Heart left ventricle (tissue), 13 donors: ENCODE data around the gene KRTAP4-9.
"Not testable (repeated sequence)": the region's sequence is repeated elsewhere in the genome, so short reads cannot be mapped to it uniquely, and the experiment has no call there.

Source experiments
- CTCF ChIP-seq, 12 donors: fragments of 200-600 bp; sonication (generic) in 4 of 12; IDR thresholded peaks; one replicate each; pipeline versions ENCODE4 v1.5.0 to v1.8.0; 2018 to 2022; ENCODE audit warnings: antibody characterized with exemption in 12 of 12, mild to moderate bottlenecking in 5 of 12
- POLR2A ChIP-seq, 2 donors: fragments of 450-650 bp; IDR thresholded peaks; one replicate each; pipeline ENCODE4 v1.6.1; 2017; ENCODE audit warnings: antibody characterized with exemption in 2 of 2, mild to moderate bottlenecking in 2 of 2, moderate library complexity in 2 of 2
- donor health status: ischemic (EF 13 %, LVEDD 7.1; RV severe dilation, severe dysfunction).
- donor health status: DM: no; HTN: yes; CAD: no.
- donor health status: DM: no; HTN: no; CAD: no.
- donor health status: ischemic (EF 25% LVEDD 6.9; RV normal size, moderate dysfunction).
- donor health status: ischemic (EF 25% LVEDD 5.7; RV mildly dilated, moderate dysfunction).
- donor health status: ischemic (EF 35%, LVEDD 5.7; RV mildly dilated, moderate dysfunction).
- donor health status: nonischemic (EF 11% LVEDD 7.7; RV severe dilation, severe dysfunction).
- donor health status: DM: yes; HTN: yes; CAD: no.
- donor health status: PGD.
- donor health status: ischemic (EF 29% LVEDD 5.4; RV normal size, mild dysfunction).
- donor health status: nonischemic (EF 23%, LVEDD 6.1; RV moderate dilation, normal function).

DNA sequence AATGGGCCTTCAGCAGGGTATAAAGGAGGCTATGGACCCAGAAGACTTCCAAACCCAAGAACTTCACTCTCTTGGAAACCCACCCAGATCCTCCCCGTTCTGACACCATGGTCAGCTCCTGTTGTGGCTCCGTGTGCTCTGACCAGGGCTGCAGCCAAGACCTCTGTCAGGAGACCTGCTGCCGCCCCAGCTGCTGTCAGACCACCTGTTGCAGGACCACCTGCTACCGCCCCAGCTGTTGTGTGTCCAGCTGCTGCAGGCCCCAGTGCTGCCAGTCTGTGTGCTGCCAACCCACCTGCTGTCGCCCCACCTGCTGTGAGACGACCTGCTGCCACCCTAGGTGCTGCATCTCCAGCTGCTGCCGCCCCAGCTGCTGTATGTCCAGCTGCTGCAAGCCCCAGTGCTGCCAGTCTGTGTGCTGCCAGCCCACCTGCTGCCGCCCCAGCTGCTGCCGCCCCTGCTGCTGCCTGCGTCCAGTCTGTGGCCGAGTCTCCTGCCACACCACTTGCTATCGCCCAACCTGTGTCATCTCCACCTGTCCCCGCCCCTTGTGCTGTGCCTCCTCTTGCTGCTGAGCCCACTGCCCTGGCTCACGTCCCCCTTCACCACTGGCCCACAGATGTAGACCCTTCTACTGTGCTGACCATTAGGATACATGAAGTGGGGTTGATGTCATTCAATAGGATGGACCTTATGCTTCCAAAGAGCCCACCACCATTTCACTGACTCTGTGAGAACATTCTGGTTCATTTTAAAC lies 20.9 kb upstream of the KRTAP4-9 start, which contains the start of gene KRTAP4-7:
- TF ChIP-seq CTCF, POLR2A (IDR thresholded peaks at IDR 0.05): not testable (repeated sequence)
